CD4-positive, alpha-beta T cell treated with Interleukin-17A for 4 hours (primary cell): ENCODE results near the gene SPANXA2.
"Not testable (repeated sequence)": the region's sequence is repeated elsewhere in the genome, so short reads cannot be mapped to it uniquely, and the experiment has no call there.

Source experiments
- DNase-seq: peaks from one replicate; pipeline ENCODE4 v3.0.0-alpha.2; 2020; ENCODE audit warnings: mixed read lengths

Gene SPANXA2, protein sequence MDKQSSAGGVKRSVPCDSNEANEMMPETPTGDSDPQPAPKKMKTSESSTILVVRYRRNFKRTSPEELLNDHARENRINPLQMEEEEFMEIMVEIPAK

DNA sequence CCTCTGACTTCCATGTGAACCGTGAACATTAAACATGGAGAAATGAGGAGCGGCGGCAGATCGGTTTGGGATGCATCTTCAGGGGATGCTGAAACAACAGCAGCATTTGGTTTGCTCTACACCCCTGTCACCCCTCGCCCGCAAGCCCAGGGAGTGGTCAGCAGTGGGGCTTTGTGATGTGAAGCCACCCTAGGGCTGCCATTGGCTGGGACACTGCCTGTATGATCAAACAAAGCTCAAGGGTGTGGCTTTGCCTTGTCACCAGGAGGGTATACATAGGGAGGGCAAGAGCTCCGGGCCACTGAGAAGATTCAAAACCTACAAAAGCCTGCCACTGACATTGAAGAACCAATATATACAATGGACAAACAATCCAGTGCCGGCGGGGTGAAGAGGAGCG is at the start of gene SPANXA2:
TSS of gene SPANXA2 (plus strand) at position 301 of the 400 bp plus-strand sequence. CDS start at position 361, 60 bp downstream.
- not testable (repeated sequence) for DNase-seq

DNA sequence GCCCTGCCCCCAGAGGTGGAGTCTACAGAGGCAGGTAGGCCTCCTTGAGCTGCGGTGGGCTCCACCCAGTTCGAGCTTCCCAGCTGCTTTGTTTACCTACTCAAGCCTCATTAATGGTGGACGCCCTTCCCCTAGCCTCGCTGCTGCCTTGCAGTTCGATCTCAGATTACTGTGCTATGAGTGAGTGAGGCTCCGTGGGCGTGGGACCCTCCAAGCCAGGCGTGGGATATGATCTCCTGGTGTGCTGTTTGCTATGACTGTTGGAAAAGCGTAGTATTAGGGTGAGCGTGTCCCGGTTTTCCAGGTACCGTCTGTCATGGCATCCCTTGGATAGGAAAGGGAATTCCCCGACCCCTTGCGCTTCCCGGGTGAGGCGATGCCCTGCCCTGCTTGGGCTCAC is 47.0 kb upstream of the SPANXA2 start:
- DNase-seq, result not testable (repeated sequence)

DNA sequence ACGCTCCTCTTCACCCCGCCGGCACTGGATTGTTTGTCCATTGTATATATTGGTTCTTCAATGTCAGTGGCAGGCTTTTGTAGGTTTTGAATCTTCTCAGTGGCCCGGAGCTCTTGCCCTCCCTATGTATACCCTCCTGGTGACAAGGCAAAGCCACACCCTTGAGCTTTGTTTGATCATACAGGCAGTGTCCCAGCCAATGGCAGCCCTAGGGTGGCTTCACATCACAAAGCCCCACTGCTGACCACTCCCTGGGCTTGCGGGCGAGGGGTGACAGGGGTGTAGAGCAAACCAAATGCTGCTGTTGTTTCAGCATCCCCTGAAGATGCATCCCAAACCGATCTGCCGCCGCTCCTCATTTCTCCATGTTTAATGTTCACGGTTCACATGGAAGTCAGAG is 4.9 kb upstream of the SPANXA2 start, which contains the start of gene SPANXA1:
TSS of gene SPANXA1 (minus strand) at position 101 of the 400 bp plus-strand sequence. CDS start at position 41, 60 bp downstream.
- not testable (repeated sequence) for DNase-seq

DNA sequence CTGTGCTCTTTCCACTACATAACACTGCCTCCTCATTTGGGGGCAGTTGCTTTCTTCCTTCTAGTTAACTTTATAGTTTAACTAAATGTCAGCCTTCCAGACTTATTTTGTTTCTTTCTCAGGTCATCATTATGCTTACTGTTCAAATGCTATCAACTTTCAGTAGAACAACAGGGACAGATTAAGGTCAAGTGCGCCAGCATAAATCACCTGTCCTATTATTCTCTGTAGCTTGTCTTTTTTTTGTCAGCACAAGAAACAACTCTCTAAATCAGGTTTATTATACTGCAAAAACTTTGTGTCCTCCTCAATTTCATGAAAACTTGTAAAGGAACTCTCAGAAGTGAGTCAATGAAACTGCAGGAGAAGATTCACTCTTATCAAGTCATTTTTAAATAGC is 19.6 kb downstream of the SPANXA2 start:
- no peak for DNase-seq

DNA sequence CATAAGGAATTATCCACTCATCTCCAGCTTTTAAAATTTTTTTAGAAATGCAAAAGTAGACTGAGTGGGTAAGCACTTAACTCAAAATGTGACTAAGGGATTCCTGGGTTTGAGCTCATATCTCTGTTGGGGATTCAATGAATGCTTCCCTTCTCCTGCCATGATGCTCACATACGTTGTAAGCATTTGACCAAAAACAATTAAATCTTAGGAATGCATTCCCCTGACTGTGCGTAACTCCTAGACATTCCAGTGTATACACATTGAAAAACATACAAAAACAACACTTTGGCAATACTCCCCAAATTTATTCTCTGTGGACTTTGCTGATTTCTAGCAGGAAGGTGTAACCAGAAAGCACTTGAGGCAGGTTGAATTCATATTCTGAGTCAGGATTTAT is 29.8 kb downstream of the SPANXA2 start:
- no peak for DNase-seq

DNA sequence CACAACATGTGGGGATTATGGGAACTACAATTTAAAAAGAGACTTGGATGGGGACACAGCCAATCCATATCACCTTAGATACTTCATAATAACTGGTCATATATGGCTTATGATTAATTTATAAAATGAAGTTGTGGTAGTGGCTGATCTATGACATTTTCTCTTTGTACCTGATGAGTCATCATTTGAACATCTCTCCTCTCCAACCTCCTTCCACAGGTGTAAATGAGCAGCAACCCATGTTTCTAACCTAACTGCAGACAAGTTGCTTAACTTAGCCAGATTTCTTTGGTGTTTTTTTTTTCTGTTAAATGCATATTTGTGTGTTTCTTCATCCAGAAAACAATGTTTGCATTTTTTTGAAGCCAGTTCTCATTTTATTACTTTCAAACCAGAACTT is 42.6 kb downstream of the SPANXA2 start:
- no peak for DNase-seq

DNA sequence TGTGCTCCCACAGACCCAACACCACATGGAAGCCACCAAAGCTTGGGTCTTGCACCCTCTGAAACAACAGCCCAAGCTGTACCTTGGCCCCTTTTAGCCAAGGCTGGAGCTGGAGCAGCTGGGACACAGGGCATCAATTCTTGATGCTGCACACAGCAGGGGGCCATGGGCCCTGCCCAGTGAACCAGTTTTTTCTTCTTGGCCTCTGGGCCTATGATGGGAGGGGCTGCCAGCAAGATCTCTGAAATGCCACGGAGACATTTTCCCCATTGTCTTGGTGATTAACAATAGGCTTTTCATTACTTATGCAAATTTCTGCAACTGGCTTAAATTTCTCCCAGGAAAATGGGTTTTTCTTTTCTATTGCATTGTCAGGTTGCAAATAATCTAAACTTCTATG is 49.0 kb downstream of the SPANXA2 start:
- DNase-seq, result no peak
